PC-9 (cell line): ENCODE measurements around the gene TIPRL. TPM values are rescaled to one million over a fixed set of nuclear protein-coding genes. Genes with fewer than 3 reads are reported as not detected.
A peak's percentile ranks its signal among the peaks of the same experiment; 100 is the strongest.

Experiments
- BruUV-seq: library from RNA; stranded (reverse); fragments of 400-500 nt; replicated peaks from 2 replicates; lab custom pipeline; 2021; lab: Mats Ljungman, UMichigan
- CTCF ChIA-PET: fragments of 300-600 bp; sonication (Branson Sonifier 250); formaldehyde crosslinking; loops from one replicate; lab custom pipeline; 2022; ENCODE audit warnings: antibody characterized with exemption; lab: Charles Lee
- POLR2A ChIA-PET: fragments of 300-600 bp; sonication (Branson Sonifier 250); formaldehyde crosslinking; loops from one replicate; lab custom pipeline; 2022; ENCODE audit warnings: antibody characterized with exemption; ENCODE audit not compliant: unreplicated experiment; lab: Charles Lee
- DNase-seq, 2 experiments: peaks; one replicate each; pipeline versions ENCODE4 v3.0.0 to v3.0.0-alpha.2; 2015 to 2022; ENCODE audit warnings: mixed read lengths in 1 of 2
- H2AFZ ChIP-seq: fragments of 200-600 bp; sonication (generic); 2 replicates; pipeline ENCODE4 v1.8.1; 2017; ENCODE audit warnings: antibody characterized with exemption
- H3F3A ChIP-seq: fragments of 200-600 bp; sonication (generic); 2 replicates; pipeline ENCODE4 v1.8.1; 2017; ENCODE audit warnings: antibody characterized with exemption, mild to moderate bottlenecking, low read depth; ENCODE audit not compliant: insufficient read depth
- H3K27ac ChIP-seq: fragments of 200-600 bp; sonication (generic); 2 replicates; pipeline ENCODE4 v1.6.1; 2016; ENCODE audit warnings: mixed run types
- H3K27me3 ChIP-seq: fragments of 200-600 bp; sonication (generic); 2 replicates; pipeline ENCODE4 v1.6.1; 2016; ENCODE audit warnings: low read depth, mixed run types; ENCODE audit not compliant: insufficient read depth
- H3K36me3 ChIP-seq: fragments of 200-600 bp; sonication (generic); 2 replicates; pipeline ENCODE4 v1.6.1; 2016; ENCODE audit warnings: low read depth, mixed run types
- H3K4me1 ChIP-seq: fragments of 200-600 bp; sonication (generic); replicated peaks from 2 replicates; pipeline ENCODE4 v1.6.1; 2016; ENCODE audit warnings: mixed run types; ENCODE audit not compliant: insufficient read depth
- H3K4me2 ChIP-seq: fragments of 200-600 bp; sonication (generic); 2 replicates; pipeline ENCODE4 v1.6.1; 2017; ENCODE audit warnings: mixed run types
- H3K4me3 ChIP-seq: fragments of 200-600 bp; sonication (generic); 2 replicates; pipeline ENCODE4 v1.6.1; 2016; ENCODE audit warnings: mixed run types
- H3K79me2 ChIP-seq: fragments of 200-600 bp; sonication (generic); 2 replicates; pipeline ENCODE4 v1.6.1; 2017; ENCODE audit warnings: low read depth, mixed run types
- H3K9me2 ChIP-seq: fragments of 200-600 bp; sonication (generic); 2 replicates; pipeline ENCODE4 v1.8.1; 2017; ENCODE audit warnings: mild to moderate bottlenecking; ENCODE audit not compliant: insufficient read depth
- H3K9me3 ChIP-seq: fragments of 200-600 bp; sonication (generic); 2 replicates; pipeline ENCODE4 v1.8.1; 2016; ENCODE audit warnings: low read depth; ENCODE audit not compliant: insufficient read depth
- H4K20me1 ChIP-seq: fragments of 200-600 bp; sonication (generic); 2 replicates; pipeline ENCODE4 v1.8.1; 2017; ENCODE audit not compliant: insufficient read depth
- EZH2 ChIP-seq: fragments of 200-600 bp; sonication (generic); IDR thresholded peaks from 2 replicates; pipeline ENCODE4 v1.8.0; 2017; ENCODE audit warnings: antibody characterized with exemption, low read depth
- intact Hi-C: fragments of 100-400 bp; cut with micrococcal nuclease; formaldehyde crosslinking; loops from one replicate; pipeline ENCODE4 v1.10.0; 2022; ENCODE audit not compliant: unreplicated experiment
- total RNA-seq: library from RNA; stranded (reverse); gene quantifications from 2 replicates; pipeline ENCODE4 v1.2.3, GENCODE V29; 2021
- TF ChIP-seq, protein P1 (sequence below): fragments of 200-600 bp; sonication (generic); conservative IDR thresholded peaks from 2 replicates; pipeline ENCODE4 v1.6.1; 2017; ENCODE audit warnings: mixed run types, antibody characterized with exemption, mild to moderate bottlenecking, moderate library complexity

TIPRL gene
- total RNA-seq, 1 experiment from 2014 or later = 47.7 TPM

DNA sequence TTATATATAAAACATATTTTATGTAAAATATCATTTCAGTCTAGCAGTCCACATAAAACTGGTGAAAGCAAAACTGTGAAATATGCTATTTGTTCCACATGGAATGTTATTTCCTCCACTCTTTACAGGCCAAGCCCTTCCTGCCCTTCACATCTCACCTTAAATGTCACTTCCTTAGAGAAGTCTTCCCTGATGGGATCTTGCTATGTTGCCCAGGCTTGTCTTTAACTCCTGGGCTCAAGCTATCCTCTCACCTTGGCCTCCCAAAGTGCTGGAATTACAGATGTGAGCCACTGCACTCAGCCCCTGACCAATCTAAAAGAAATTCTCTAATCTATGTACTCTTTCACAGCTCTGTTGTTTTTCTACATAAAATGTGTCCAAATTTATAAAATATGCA is 39.7 kb upstream of the TIPRL start:
- ChIA-PET CTCF (no interaction called here), POLR2A (no interaction called here)
- no peak overlapping the region for H3K27ac ChIP-seq
- no peaks in the 10 kb centered on the region for H3K36me3 ChIP-seq
- H3K4me1 ChIP-seq = peaks cover 20% of the 10 kb centered on the region
- H3K27me3 ChIP-seq = no peaks in the 10 kb centered on the region
- no peak overlapping the region for H3K4me3 ChIP-seq
- no peak overlapping the region for H3K4me2 ChIP-seq
- no peak overlapping the region for H2AFZ ChIP-seq
- H3K9me2 ChIP-seq = no peaks in the 10 kb centered on the region
- no peak for TF ChIP-seq EZH2
- TF ChIP-seq, protein P1, sequence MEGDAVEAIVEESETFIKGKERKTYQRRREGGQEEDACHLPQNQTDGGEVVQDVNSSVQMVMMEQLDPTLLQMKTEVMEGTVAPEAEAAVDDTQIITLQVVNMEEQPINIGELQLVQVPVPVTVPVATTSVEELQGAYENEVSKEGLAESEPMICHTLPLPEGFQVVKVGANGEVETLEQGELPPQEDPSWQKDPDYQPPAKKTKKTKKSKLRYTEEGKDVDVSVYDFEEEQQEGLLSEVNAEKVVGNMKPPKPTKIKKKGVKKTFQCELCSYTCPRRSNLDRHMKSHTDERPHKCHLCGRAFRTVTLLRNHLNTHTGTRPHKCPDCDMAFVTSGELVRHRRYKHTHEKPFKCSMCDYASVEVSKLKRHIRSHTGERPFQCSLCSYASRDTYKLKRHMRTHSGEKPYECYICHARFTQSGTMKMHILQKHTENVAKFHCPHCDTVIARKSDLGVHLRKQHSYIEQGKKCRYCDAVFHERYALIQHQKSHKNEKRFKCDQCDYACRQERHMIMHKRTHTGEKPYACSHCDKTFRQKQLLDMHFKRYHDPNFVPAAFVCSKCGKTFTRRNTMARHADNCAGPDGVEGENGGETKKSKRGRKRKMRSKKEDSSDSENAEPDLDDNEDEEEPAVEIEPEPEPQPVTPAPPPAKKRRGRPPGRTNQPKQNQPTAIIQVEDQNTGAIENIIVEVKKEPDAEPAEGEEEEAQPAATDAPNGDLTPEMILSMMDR = no peak
- no peak for DNase-seq
- H3K79me2 ChIP-seq = no peaks in the 10 kb centered on the region
- no peaks in the 10 kb centered on the region for H3K9me3 ChIP-seq
- no TSS peak for BruUV-seq
- H3F3A ChIP-seq = peaks cover 17% of the 10 kb centered on the region; the same call in 1 of the 2 replicates
- H4K20me1 ChIP-seq = no peaks in the 10 kb centered on the region
- intact Hi-C loops = loop anchor here (5.0 kb wide), 2 partner anchors 57 to 183 kb away; no protein-coding TSS in a partner anchor

DNA sequence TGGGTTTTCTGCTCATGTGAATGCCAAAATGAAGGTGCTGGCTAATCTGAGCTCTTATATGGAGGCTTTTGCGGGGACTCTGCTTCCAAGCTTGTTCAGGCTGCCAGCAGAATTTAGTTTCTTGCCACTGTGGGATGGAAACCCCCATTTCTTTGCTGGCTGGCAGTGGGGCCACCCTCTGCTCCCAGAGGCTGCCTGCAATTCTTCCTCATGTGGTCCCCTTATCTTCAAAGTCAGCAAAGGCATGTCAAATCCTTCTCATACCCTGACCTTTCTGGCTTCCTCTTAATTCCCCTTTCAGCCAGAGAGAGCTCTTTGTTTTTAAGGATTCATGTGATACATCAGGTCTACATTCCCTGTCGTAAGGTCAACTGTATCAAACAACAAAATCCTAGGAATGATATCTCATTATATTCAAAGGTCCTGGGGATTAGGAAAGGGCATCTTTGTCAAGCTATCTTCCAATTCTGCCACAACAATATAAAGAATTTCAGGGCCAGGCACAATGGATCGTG is 36.8 kb upstream of the TIPRL start:
- Histone ChIP-seq H3K9me3 (no peaks in the 10 kb centered on the region), H3K27ac (no peak overlapping the region), H3K4me3 (no peak overlapping the region), H3K27me3 (no peaks in the 10 kb centered on the region), H3K36me3 (no peaks in the 10 kb centered on the region), H3K4me1 (peaks cover 11% of the 10 kb centered on the region; the same call in 1 of the 2 replicates), H3K9me2 (no peaks in the 10 kb centered on the region), H4K20me1 (no peaks in the 10 kb centered on the region), H3F3A (peaks cover 17% of the 10 kb centered on the region; the same call in 1 of the 2 replicates), H2AFZ (no peak overlapping the region), H3K4me2 (no peak overlapping the region), H3K79me2 (no peaks in the 10 kb centered on the region)
- ChIA-PET CTCF (interaction anchor here (0.6 to 0.7 kb wide), 2 partner anchors 26 to 89 kb away, joined by 3 to 4 read pairs; no protein-coding TSS in a partner anchor), POLR2A (no interaction called here)
- DNase-seq = no peak
- TF ChIP-seq, protein P1 = no peak
- no peak for TF ChIP-seq EZH2
- BruUV-seq = no TSS peak
- intact Hi-C loops = no loop called here

DNA sequence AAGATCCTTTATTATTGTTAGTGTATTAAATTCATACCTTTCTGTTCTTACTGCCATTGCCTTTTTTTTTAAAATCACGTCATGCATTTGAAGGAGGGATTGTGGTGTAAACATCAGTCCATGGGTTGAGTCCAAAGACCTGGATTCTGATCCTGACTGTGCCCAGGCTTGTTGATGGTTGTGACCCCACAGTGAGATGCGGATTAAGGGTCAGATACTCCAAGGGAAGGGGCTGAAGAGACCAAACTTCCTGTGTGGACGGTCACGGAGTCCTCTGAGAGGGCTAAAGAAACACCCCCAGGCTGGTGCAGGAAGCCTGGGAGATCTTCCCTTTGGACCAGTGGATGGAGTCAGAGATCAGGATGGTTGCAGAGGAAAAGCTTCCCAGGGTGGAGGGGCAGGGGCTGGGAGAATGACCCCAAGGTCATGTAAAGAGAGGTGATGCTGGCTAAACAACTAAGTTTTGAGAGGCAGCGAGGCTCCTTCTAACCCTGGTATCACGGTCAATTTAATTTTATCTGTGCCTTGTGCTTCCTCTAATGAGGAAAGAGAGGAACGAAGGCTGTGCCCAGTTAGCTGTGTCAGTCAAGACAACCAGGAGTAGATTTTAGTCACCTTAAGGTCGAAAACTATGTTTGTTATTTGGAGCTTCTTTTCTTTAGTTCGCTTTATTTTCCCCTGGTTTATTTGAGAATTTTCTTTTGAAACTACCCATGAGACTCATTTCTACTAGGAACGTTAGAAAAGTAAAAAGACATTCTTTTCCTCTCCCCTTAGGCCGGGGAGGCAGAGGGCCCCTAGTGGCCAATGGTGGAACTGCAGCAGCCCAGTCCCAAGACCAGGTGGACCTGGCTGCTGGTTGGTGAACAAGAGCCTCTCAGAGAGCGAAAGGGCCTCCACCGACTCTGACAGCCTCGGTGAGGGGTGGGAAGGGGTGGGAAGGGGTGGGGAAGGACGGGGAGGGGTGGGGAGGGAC is 33.3 kb upstream of the TIPRL start:
- no peak overlapping the region for H2AFZ ChIP-seq
- intact Hi-C loops = no loop called here
- CTCF ChIA-PET = interaction anchor here (0.6 kb wide), 2 partner anchors 26 to 1366 kb away, joined by 4 read pairs; no protein-coding TSS in a partner anchor

More for the DNA sequence above, 33.3 kb upstream of the TIPRL start:
- no peaks in the 10 kb centered on the region for H3K9me2 ChIP-seq
- H3K9me3 ChIP-seq = no peaks in the 10 kb centered on the region
- DNase-seq = peak; percentile 58 to 84
- H3K27me3 ChIP-seq = no peaks in the 10 kb centered on the region
- H3K4me1 ChIP-seq = no peaks in the 10 kb centered on the region
- H4K20me1 ChIP-seq = no peaks in the 10 kb centered on the region
- no peak overlapping the region for H3K27ac ChIP-seq
- no peaks in the 10 kb centered on the region for H3F3A ChIP-seq
- H3K4me3 ChIP-seq = no peak overlapping the region
- no peaks in the 10 kb centered on the region for H3K36me3 ChIP-seq
- no TSS peak for BruUV-seq
- H3K4me2 ChIP-seq = no peak overlapping the region
- H3K79me2 ChIP-seq = no peaks in the 10 kb centered on the region
- POLR2A ChIA-PET = interaction anchor here (0.5 kb wide), 1 partner anchor 142 kb away, joined by 3 read pairs; no protein-coding TSS in a partner anchor
- no peak for TF ChIP-seq EZH2
- TF ChIP-seq, protein P1 = peak; percentile 97
